H9 (cell line): ENCODE results near the gene NUMA1. TPM values are rescaled to one million over a fixed set of nuclear protein-coding genes. Genes with fewer than 3 reads are reported as not detected.
A peak's percentile ranks its signal among the peaks of the same experiment; 100 is the strongest.

ENCODE experiments used
- DNase-seq: peaks from one replicate; pipeline ENCODE4 v3.0.0-alpha.2; 2017
- H2AFZ ChIP-seq: one replicate; pipeline ENCODE4 v1.6.1; 2013; ENCODE audit warnings: mild to moderate bottlenecking, low read length, control low read depth, moderate library complexity
- H2AK5ac ChIP-seq: 2 replicates; pipeline ENCODE4 v1.6.1; 2013; ENCODE audit warnings: low read length, control low read depth, mixed read lengths; ENCODE audit not compliant: insufficient read length
- H2BK120ac ChIP-seq: one replicate; pipeline ENCODE4 v1.6.1; 2013; ENCODE audit warnings: low read depth, mild to moderate bottlenecking, low read length, control low read depth, inconsistent platforms; ENCODE audit not compliant: poor library complexity, severe bottlenecking
- H2BK12ac ChIP-seq: 2 replicates; pipeline ENCODE4 v1.6.1; 2013; ENCODE audit warnings: low read length, control low read depth, mixed read lengths, low read depth; ENCODE audit not compliant: insufficient read length
- H2BK15ac ChIP-seq: 2 replicates; pipeline ENCODE4 v1.6.1; 2013; ENCODE audit warnings: low read depth, low read length, control low read depth
- H2BK20ac ChIP-seq: one replicate; pipeline ENCODE4 v1.6.1; 2013; ENCODE audit warnings: low read depth, mild to moderate bottlenecking, low read length, control low read depth, inconsistent platforms; ENCODE audit not compliant: poor library complexity, severe bottlenecking
- H2BK5ac ChIP-seq: 2 replicates; pipeline ENCODE4 v1.6.1; 2013; ENCODE audit warnings: low read length, control low read depth, mixed read lengths; ENCODE audit not compliant: insufficient read length
- H3K14ac ChIP-seq: 2 replicates; pipeline ENCODE4 v1.6.1; 2013; ENCODE audit warnings: low read length, control low read depth; ENCODE audit not compliant: insufficient read depth
- H3K18ac ChIP-seq: 2 replicates; pipeline ENCODE4 v1.6.1; 2013; ENCODE audit warnings: low read depth, mild to moderate bottlenecking, mixed read lengths, low read length, control low read depth; ENCODE audit not compliant: insufficient read length
- H3K23ac ChIP-seq: 2 replicates; pipeline ENCODE4 v1.6.1; 2013; ENCODE audit warnings: low read length, control low read depth, mixed read lengths, low read depth; ENCODE audit not compliant: insufficient read length
- H3K23me2 ChIP-seq: 2 replicates; pipeline ENCODE4 v1.6.1; 2013; ENCODE audit warnings: low read depth, mild to moderate bottlenecking, mixed read lengths, low read length, control low read depth; ENCODE audit not compliant: insufficient read length, poor library complexity, severe bottlenecking
- H3K27ac ChIP-seq: 2 replicates; pipeline ENCODE4 v1.5.1; 2013; ENCODE audit warnings: low read length, control low read depth, mixed read lengths, low read depth; ENCODE audit not compliant: insufficient read length
- H3K27me3 ChIP-seq: 2 replicates; pipeline ENCODE4 v1.6.1; 2013; ENCODE audit warnings: low read length, control low read depth, inconsistent platforms; ENCODE audit not compliant: insufficient read depth
- H3K4ac ChIP-seq: 2 replicates; pipeline ENCODE4 v1.6.1; 2013; ENCODE audit warnings: low read depth, mild to moderate bottlenecking, control low read depth, inconsistent platforms, low read length, moderate library complexity
- H3K4me1 ChIP-seq: 2 replicates; pipeline ENCODE4 v1.6.1; 2013; ENCODE audit warnings: low read length, control low read depth, inconsistent platforms; ENCODE audit not compliant: insufficient read depth
- H3K4me2 ChIP-seq: 2 replicates; pipeline ENCODE4 v1.6.1; 2013; ENCODE audit warnings: low read length, control low read depth, mixed read lengths; ENCODE audit not compliant: insufficient read length, insufficient read depth
- H3K56ac ChIP-seq: 2 replicates; pipeline ENCODE4 v1.6.1; 2013; ENCODE audit warnings: low read depth, mild to moderate bottlenecking, mixed read lengths, low read length, control low read depth; ENCODE audit not compliant: insufficient read length
- H3K79me1 ChIP-seq: 2 replicates; pipeline ENCODE4 v1.6.1; 2013; ENCODE audit warnings: low read depth, mild to moderate bottlenecking, moderate library complexity, low read length, control low read depth, inconsistent platforms; ENCODE audit not compliant: insufficient read depth, poor library complexity, severe bottlenecking
- H3K79me2 ChIP-seq: 2 replicates; pipeline ENCODE4 v1.6.1; 2013; ENCODE audit warnings: low read length, control low read depth, inconsistent platforms; ENCODE audit not compliant: insufficient read depth
- H3K9ac ChIP-seq: 2 replicates; pipeline ENCODE4 v1.6.1; 2013; ENCODE audit warnings: low read length, control low read depth, mixed read lengths; ENCODE audit not compliant: insufficient read length; ENCODE audit errors: extremely low read depth
- H3K9me3 ChIP-seq: one replicate; pipeline ENCODE4 v1.6.1; 2013; ENCODE audit warnings: low read depth, low read length, inconsistent platforms; ENCODE audit not compliant: control insufficient read depth
- H3T11ph ChIP-seq: one replicate; pipeline ENCODE4 v1.6.1; 2013; ENCODE audit warnings: mild to moderate bottlenecking, low read length, control low read depth, inconsistent platforms
- H4K20me1 ChIP-seq: one replicate; pipeline ENCODE4 v1.6.1; 2013; ENCODE audit not compliant: control insufficient read depth, insufficient read length, insufficient read depth
- H4K5ac ChIP-seq: 2 replicates; pipeline ENCODE4 v1.6.1; 2013; ENCODE audit warnings: low read depth, mild to moderate bottlenecking, mixed read lengths, low read length, control low read depth; ENCODE audit not compliant: insufficient read length
- H4K8ac ChIP-seq: replicated peaks from 2 replicates; pipeline ENCODE4 v1.6.1; 2013; ENCODE audit warnings: low read length, control low read depth, mixed read lengths, low read depth; ENCODE audit not compliant: insufficient read length
- H4K91ac ChIP-seq: 2 replicates; pipeline ENCODE4 v1.6.1; 2013; ENCODE audit warnings: low read depth, mild to moderate bottlenecking, moderate library complexity, mixed read lengths, low read length, control low read depth; ENCODE audit not compliant: insufficient read length
- H3K27ac Mint-ChIP-seq, 3 experiments: 2 replicates in 2 of 3; 3 replicates in 1 of 3; pipeline ENCODE4 v1.8.0; 2020 to 2021; ENCODE audit warnings: mixed read lengths in 3 of 3, mild to moderate bottlenecking in 1 of 3, moderate library complexity in 1 of 3
- H3K27me3 Mint-ChIP-seq: 2 replicates; pipeline ENCODE4 v1.8.0; 2021; ENCODE audit warnings: low read depth, mild to moderate bottlenecking, moderate library complexity, mixed read lengths
- H3K36me3 Mint-ChIP-seq, 3 experiments: 2 replicates in 2 of 3; 3 replicates in 1 of 3; pipeline ENCODE4 v1.8.0; 2020 to 2021; ENCODE audit warnings: low read depth in 3 of 3, mixed read lengths in 3 of 3; ENCODE audit not compliant: insufficient read depth in 1 of 3
- H3K4me1 Mint-ChIP-seq, 2 experiments: 2 replicates each; pipeline ENCODE4 v1.8.0; 2020; ENCODE audit warnings: mixed read lengths in 2 of 2
- H3K4me3 Mint-ChIP-seq, 2 experiments: 2 replicates in 1 of 2; 3 replicates in 1 of 2; pipeline ENCODE4 v1.8.0; 2020 to 2021; ENCODE audit warnings: mild to moderate bottlenecking in 2 of 2, mixed read lengths in 2 of 2, moderate library complexity in 1 of 2
- H3K9me3 Mint-ChIP-seq, 2 experiments: 2 replicates in 1 of 2; 3 replicates in 1 of 2; pipeline ENCODE4 v1.8.0; 2020; ENCODE audit warnings: mild to moderate bottlenecking in 2 of 2, mixed read lengths in 2 of 2, moderate library complexity in 1 of 2
- CTCF ChIP-seq: fragments of 200-600 bp; sonication (generic); conservative IDR thresholded peaks from 3 replicates; pipeline ENCODE4 v1.8.0; 2021; ENCODE audit warnings: antibody characterized with exemption, mild to moderate bottlenecking
- total RNA-seq: library from RNA; stranded (reverse); gene quantifications from 2 replicates; pipeline ENCODE4 v1.2.1, GENCODE V29; 2021

The NUMA1 gene
- total RNA-seq, 1 experiment from 2014 or later = 136 TPM

- peak overlapping the region in 1 of 3 experiments; percentile 48; a peak in 1 of 7 replicates for H3K27ac Mint-ChIP-seq
- H3K4me2 ChIP-seq = no peak overlapping the region
Measured at GRCh38 chr11:72067266-72067665, 13.1 kb downstream of the NUMA1 start.

More at GRCh38 chr11:72067266-72067665, 13.1 kb downstream of the NUMA1 start:
- Histone ChIP-seq H3K23ac (no peak overlapping the region), H3K9ac (no peak overlapping the region), H4K20me1 (no peaks in the 10 kb centered on the region), H2BK20ac (no peak overlapping the region), H2BK5ac (no peak overlapping the region), H3K14ac (no peak overlapping the region), H4K91ac (no peak overlapping the region), H3K18ac (no peak overlapping the region), H3K27me3 (no peaks in the 10 kb centered on the region), H3K4me1 (peaks cover 3% of the 10 kb centered on the region; the same call in 1 of the 2 replicates), H3K4ac (no peak overlapping the region), H3K27ac (no peak overlapping the region), H3K79me1 (peaks cover 4% of the 10 kb centered on the region), H2BK15ac (no peak overlapping the region), H2AK5ac (no peak overlapping the region), H2BK120ac (no peak overlapping the region), H3K56ac (no peak overlapping the region), H4K8ac (no peak overlapping the region), H2BK12ac (no peak overlapping the region), H4K5ac (no peak overlapping the region), H3K79me2 (peaks cover 2% of the 10 kb centered on the region; the same call in 1 of the 2 replicates), H3K9me3 (no peaks in the 10 kb centered on the region), H3K23me2 (no peaks in the 10 kb centered on the region), H3T11ph (no peak overlapping the region), H2AFZ (no peak overlapping the region)
- H3K27me3 Mint-ChIP-seq = no peaks in the 10 kb centered on the region
- no peaks in the 10 kb centered on the region for H3K9me3 Mint-ChIP-seq
- H3K4me3 Mint-ChIP-seq = no peak overlapping the region
- H3K36me3 Mint-ChIP-seq = peaks cover 1 to 26% (median 20%) of the 10 kb centered on the region in 3 experiments; a peak in 5 of 7 replicates
- peaks cover 26 to 31% of the 10 kb centered on the region in 2 experiments for H3K4me1 Mint-ChIP-seq
- no peak for DNase-seq
- no peak for TF ChIP-seq CTCF
